SIG-M5 treated with dmso at 0.1 percent for 504 hours (cell line): Measurements from ENCODE around the gene ABCF3.

Experiments
- DNase-seq: peaks from one replicate; lab custom pipeline; 2025; ENCODE audit not compliant: unreplicated experiment; lab: John Stamatoyannopoulos, UW

Gene ABCF3

DNA sequence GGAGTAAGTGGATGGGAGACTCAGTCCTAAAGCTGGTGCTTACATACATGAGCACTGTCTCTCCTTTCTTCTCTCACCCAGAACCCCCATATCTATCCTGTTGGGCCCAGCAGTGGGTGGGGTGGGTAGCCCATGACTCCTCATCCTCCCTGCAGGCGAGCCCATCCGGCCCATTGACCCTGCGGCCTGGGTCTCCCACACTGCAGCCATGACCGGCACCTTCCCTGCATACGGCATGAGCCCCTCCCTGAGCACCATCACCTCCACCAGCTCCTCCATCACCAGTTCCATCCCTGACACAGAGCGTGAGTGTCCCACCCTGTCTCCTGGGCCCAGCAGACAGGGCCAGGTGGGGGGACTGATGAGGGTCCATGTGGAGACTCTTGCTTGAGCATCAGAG is 19.3 kb upstream of the ABCF3 start:
- no peak for DNase-seq

- no peak for DNase-seq
These were observed 18.2 kb upstream of the ABCF3 start for GRCh38 chr3:184167786-184168185.

- no peak for DNase-seq
These were observed 17.5 kb upstream of the ABCF3 start for GRCh38 chr3:184168363-184169120.

GRCh38 chr3:184169896-184170875 is 15.8 kb upstream of the ABCF3 start:
- DNase-seq, result no peak

GRCh38 chr3:184171562-184171961 is 14.4 kb upstream of the ABCF3 start:
- DNase-seq, result no peak

- DNase-seq, result no peak
These were observed 13.2 kb upstream of the ABCF3 start for GRCh38 chr3:184172681-184173373.

DNA sequence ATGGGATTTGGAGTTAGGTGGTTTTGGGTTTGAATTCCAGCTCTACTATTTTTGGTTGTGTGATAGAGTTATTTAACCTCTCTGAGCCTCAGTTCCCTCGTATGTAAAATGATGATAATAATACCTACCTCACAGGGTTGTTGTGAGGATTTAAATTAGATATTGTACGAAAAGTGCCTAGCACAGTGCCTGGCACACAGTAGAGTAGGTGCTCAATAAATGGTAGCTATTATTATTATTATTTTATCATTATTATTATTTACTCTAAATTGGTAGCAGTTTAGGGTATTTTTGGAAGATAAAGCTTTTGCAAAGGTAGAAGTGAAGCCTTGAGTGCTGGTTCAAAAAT is 12.7 kb upstream of the ABCF3 start:
- no peak for DNase-seq

- no peak for DNase-seq
These were observed 11.7 kb upstream of the ABCF3 start for GRCh38 chr3:184174284-184174645.

DNA sequence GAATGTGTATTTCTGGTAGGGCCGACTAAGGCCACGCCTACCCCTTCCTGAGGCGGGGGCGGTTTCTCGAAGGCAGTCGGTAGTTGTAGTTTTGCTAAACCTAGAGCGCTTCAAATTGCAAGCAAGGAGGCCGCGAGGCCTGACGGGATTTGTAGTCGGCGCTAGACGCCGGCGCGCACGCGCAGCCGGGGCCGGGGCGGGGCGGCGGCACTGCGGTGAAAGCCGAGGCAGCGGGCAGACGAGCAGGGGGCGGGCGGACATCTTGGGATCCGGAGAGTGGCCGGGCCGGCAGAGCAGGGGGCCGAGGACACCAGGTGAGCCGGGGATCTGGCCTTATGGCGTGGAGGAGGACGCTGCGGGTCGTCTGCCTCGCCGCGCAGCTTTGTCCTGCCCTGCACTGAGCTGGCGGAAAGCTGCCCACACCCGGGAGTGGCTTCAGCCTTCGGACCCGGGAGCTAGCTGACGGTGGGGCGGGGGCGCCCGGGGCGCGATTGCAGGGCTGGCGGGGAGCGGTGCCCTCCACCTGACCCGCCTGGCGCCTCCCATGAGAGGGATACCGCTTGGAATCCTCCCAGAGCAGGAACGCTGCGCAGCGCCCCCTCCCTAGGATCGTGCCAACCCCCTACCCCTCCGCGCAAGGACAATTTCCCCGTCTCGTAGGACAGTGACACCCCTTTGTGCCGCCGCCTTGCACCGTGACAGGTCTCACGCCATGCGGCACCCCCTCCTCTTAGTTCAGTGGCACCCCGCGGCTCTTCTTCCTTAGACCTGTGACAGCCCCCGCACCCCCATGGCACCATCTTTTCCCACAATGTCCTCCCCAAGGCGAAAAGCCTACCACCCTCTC is 11.1 kb upstream of the ABCF3 start, which contains the start of gene AP2M1:
Gene AP2M1, plus strand, starts transcription at position 210 of the 847 bp plus-strand sequence. CDS start 2,139 bp downstream, outside the sequence.
- peak; percentile 99 for DNase-seq

DNA sequence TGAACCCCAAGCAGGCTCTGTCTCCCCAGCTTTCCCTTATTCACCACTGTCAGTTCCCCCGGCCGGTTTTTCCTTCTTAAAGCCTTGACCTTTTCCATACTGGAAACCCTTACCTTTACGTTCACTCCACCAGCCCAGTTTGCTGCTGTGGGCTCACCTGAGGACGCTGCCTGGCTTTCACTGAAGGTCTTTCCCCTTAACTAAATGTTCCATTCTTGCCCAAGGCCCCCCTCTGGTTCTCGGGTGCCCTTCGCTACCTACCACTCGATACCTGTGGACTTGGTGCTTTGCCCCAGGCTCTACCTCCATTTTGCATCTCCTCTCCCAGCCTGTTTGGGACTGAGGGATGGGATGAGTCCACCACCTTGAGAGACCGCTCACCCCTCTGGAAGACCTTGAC is 10.5 kb upstream of the ABCF3 start:
- DNase-seq, result no peak

DNA sequence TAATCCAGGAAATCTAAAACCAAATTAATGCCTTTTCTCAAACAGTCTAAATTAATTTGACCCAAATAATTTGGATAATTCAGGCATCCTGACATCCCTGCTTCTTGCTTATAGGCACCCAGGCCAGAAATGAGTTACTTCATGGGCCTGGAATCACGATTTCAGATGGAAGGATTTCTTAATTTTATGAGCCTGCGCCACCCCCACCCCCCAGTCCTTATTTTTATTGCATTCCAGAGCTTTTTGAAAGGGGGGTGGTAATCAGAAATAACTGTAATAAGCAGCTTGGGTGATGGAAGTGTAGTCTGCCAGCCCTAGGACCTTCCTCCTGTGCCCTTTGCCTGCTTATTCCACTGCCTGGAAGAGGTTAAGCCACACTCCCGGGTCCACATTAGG is 10.0 kb upstream of the ABCF3 start:
- no peak for DNase-seq

- peak; percentile 68 for DNase-seq
These were observed 9.3 kb upstream of the ABCF3 start for GRCh38 chr3:184176377-184177330.

DNA sequence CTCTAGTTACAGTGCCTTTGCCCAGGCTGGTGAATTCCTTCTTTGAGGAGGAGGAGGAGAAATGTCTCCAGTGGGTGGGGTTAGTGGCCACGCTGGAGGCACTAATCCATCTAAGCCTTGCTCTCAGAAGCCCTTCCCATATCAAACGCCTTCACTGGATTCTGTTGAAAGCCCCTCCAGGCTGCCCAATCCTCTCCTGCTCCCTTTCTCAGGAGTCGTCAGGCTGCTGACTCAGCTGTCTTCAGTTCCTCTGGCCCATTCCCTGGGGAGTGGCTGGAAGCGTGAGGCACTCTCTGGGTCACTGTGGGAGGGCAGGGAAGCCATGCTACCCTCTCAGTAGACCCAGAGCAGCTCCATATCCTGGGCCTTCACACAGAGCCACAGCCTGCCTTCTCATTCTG is 8.7 kb upstream of the ABCF3 start:
- no peak for DNase-seq

GRCh38 chr3:184177767-184178306 is 8.2 kb upstream of the ABCF3 start:
- no peak for DNase-seq

- no peak for DNase-seq
These were observed 7.4 kb upstream of the ABCF3 start for GRCh38 chr3:184178521-184179138.

- no peak for DNase-seq
These were observed 5.8 kb upstream of the ABCF3 start for GRCh38 chr3:184180165-184180564.

DNA sequence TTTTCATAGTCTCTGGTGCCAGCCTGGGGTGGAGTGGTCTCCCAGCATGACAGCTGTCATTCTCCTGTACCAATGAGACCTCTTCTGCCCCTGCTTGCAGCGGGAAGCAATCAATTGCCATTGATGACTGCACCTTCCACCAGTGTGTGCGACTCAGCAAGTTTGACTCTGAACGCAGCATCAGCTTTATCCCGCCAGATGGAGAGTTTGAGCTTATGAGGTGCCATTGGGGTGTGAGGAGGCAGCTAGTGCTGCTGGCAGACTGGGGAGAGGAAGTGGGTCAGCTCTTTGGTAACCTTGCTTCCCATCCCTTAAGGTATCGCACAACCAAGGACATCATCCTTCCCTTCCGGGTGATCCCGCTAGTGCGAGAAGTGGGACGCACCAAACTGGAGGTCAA is 4.4 kb upstream of the ABCF3 start:
- DNase-seq, result no peak

- DNase-seq, result no peak
These were observed 2.3 kb upstream of the ABCF3 start for GRCh38 chr3:184183679-184184078.
